Stomach (tissue), 4 donors: ENCODE results near the gene SLBP.

Source experiments
- CTCF ChIP-seq, 7 experiments: fragments of 450-650 bp in 4 of 7; fragments of 200-600 bp in 3 of 7; sonication (generic) in 3 of 7; IDR thresholded peaks; one replicate each; pipeline ENCODE4 v1.5.1; 2016 to 2019; ENCODE audit warnings: antibody characterized with exemption in 7 of 7, control low read depth in 2 of 7, mild to moderate bottlenecking in 1 of 7
- EP300 ChIP-seq: sonication (generic); formaldehyde crosslinking; IDR thresholded peaks from one replicate; pipeline ENCODE4 v1.6.1; 2017; ENCODE audit warnings: antibody characterized with exemption
- POLR2A ChIP-seq, 4 donors: fragments of 450-650 bp; IDR thresholded peaks; one replicate each; pipeline ENCODE4 v1.6.1; 2016; ENCODE audit warnings: antibody characterized with exemption in 4 of 4, control low read depth in 2 of 4, mild to moderate bottlenecking in 1 of 4, moderate library complexity in 1 of 4

GRCh38 chr4:1648962-1649361, 63.2 kb downstream of the SLBP start:
- TF ChIP-seq CTCF (IDR thresholded peaks at IDR 0.05) (no peak), POLR2A (IDR thresholded peaks at IDR 0.05) (no peak), EP300 (no peak)
